DOHH2 (cell line): ENCODE measurements around the gene COX10.

ENCODE experiments used
- H3F3A ChIP-seq: fragments of 200-600 bp; sonication (generic), shearing (Covaris generic); 2 replicates; pipeline ENCODE4 v1.6.0; 2016; ENCODE audit warnings: antibody characterized with exemption, mild to moderate bottlenecking; ENCODE audit not compliant: control insufficient read depth, insufficient read depth
- H3K27ac ChIP-seq: fragments of 200-600 bp; sonication (generic); 2 replicates; pipeline ENCODE4 v1.5.1; 2014; ENCODE audit warnings: low read depth, mild to moderate bottlenecking, low read length, moderate library complexity
- H3K27me3 ChIP-seq: fragments of 200-600 bp; sonication (generic); 2 replicates; pipeline ENCODE4 v1.6.1; 2014; ENCODE audit warnings: mild to moderate bottlenecking, low read length, mixed read lengths; ENCODE audit not compliant: control insufficient read depth
- H3K36me3 ChIP-seq: fragments of 200-600 bp; sonication (generic); 2 replicates; pipeline ENCODE4 v1.6.1; 2014; ENCODE audit warnings: mild to moderate bottlenecking, low read length, moderate library complexity, mixed read lengths; ENCODE audit not compliant: control insufficient read depth
- H3K4me1 ChIP-seq: fragments of 200-600 bp; sonication (generic); 2 replicates; pipeline ENCODE4 v1.6.1; 2014; ENCODE audit warnings: mild to moderate bottlenecking, low read length, mixed read lengths; ENCODE audit not compliant: control insufficient read depth
- H3K4me2 ChIP-seq: fragments of 200-600 bp; sonication (generic); 2 replicates; pipeline ENCODE4 v1.6.0; 2014; ENCODE audit warnings: mild to moderate bottlenecking, low read length, moderate library complexity
- H3K4me3 ChIP-seq: fragments of 200-600 bp; sonication (generic); 2 replicates; pipeline ENCODE4 v1.5.1; 2014; ENCODE audit warnings: mild to moderate bottlenecking, low read length, mixed read lengths
- H3K79me2 ChIP-seq: fragments of 200-600 bp; sonication (generic); 2 replicates; pipeline ENCODE4 v1.6.1; 2014; ENCODE audit warnings: mild to moderate bottlenecking, low read length, mixed read lengths; ENCODE audit not compliant: control insufficient read depth
- H3K9me2 ChIP-seq: fragments of 200-600 bp; sonication (generic); replicated peaks from 2 replicates; pipeline ENCODE4 v1.6.1; 2014; ENCODE audit warnings: mild to moderate bottlenecking, low read length, mixed read lengths; ENCODE audit not compliant: control insufficient read depth
- H3K9me3 ChIP-seq: fragments of 200-600 bp; sonication (generic); 2 replicates; pipeline ENCODE4 v1.6.1; 2014; ENCODE audit warnings: antibody characterized with exemption, low read length, mixed read lengths; ENCODE audit not compliant: control insufficient read depth, insufficient read depth
- H4K20me1 ChIP-seq: fragments of 200-600 bp; sonication (generic); 2 replicates; pipeline ENCODE4 v1.6.0; 2014; ENCODE audit warnings: low read depth, mild to moderate bottlenecking, antibody characterized with exemption, low read length, moderate library complexity; ENCODE audit not compliant: control insufficient read depth, insufficient read depth
- CTCF ChIP-seq: fragments of 200-600 bp; sonication (generic); IDR thresholded peaks from one replicate; pipeline ENCODE4 v1.5.1; 2014; ENCODE audit warnings: antibody characterized with exemption, mild to moderate bottlenecking, low read depth, low read length; ENCODE audit not compliant: poor library complexity, severe bottlenecking
- EZH2phosphoT487 ChIP-seq: fragments of 200-600 bp; sonication (generic); IDR thresholded peaks from 2 replicates; pipeline ENCODE4 v1.6.1; 2017; ENCODE audit warnings: borderline replicate concordance, mild to moderate bottlenecking, antibody characterized with exemption, low read length, moderate library complexity, mixed read lengths

The COX10 gene

DNA sequence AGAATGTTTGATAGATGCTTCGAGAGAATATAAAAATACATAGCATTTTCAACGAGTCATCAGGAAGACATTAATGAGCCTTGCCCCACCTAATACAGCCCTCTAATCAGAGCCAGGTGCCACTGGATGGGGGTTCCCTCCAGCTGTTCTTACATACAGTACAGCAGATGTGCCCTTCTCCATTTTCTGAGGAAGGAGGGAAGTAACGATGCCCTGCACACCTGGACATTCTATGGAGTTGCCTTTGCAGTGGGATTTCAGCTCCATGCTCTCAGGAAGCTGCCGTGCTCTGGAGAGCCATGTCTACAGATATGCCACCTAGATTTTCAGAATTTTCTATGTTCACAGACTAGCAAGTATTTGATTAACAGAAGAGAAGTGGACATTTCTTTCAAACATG lies 131.1 kb downstream of the COX10 start:
- Histone ChIP-seq H3K9me2 (no peaks in the 10 kb centered on the region), H3F3A (no peaks in the 10 kb centered on the region), H3K4me2 (no peak overlapping the region), H3K36me3 (peaks cover 9% of the 10 kb centered on the region), H3K9me3 (no peaks in the 10 kb centered on the region), H3K4me1 (peaks cover 15% of the 10 kb centered on the region), H4K20me1 (peaks cover 10% of the 10 kb centered on the region; the same call in 1 of the 2 replicates), H3K79me2 (no peaks in the 10 kb centered on the region), H3K27ac (no peak overlapping the region), H3K27me3 (no peaks in the 10 kb centered on the region), H3K4me3 (no peak overlapping the region)
- no peak for TF ChIP-seq EZH2phosphoT487

DNA sequence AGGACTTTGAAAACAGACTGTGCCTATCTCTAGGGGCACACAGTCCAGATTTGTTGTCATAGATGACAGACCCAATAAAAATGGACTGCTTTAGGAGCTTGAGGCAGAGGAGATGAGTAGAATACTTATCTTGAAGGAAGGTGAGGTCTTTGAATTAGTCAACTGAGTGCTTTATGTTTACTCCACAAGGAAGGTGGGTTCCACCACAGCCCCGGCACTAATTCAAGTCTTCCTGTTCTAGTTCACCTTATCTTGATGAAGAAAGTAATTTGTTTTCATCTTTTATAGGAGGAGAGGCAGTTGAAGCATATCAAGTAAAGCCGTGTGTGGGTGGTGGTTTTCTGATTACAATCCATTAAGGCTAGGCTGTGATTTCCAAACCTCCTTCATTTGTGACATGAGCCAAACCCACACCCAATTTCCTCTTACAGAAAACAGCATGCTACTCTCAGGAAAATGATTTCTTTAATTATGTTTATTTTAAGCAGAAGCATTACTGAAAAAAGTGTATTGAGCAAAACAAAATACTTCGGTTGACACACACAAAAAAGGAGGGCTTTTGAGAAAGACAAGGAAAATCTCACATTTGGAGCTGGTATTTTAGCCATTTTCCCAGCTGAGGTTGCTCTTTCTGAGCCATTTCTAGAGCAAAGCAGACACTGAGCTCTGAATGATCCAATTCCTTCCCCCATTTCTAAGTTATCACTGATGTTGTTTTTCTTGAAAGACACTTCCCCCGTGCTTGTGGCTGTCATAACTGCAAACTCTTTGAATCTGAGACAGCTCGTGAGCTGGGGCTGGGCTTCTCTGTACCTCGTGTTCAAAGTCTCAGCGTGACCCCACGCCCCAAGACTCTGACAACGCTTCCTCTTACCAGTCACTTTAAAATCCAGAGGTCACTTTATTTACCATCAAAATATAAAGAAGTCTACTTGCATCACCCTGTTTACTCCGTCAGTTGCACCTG lies 132.0 kb downstream of the COX10 start:
- Histone ChIP-seq H3K27ac (no peak overlapping the region), H4K20me1 (peaks cover 10% of the 10 kb centered on the region; the same call in 1 of the 2 replicates), H3K9me3 (no peaks in the 10 kb centered on the region), H3K79me2 (no peaks in the 10 kb centered on the region), H3K4me3 (no peak overlapping the region), H3K4me2 (no peak overlapping the region), H3K36me3 (peaks cover 9% of the 10 kb centered on the region), H3K9me2 (no peaks in the 10 kb centered on the region), H3K27me3 (no peaks in the 10 kb centered on the region), H3F3A (no peaks in the 10 kb centered on the region), H3K4me1 (peaks cover 6% of the 10 kb centered on the region)
- TF ChIP-seq EZH2phosphoT487 (no peak), CTCF (no peak)

GRCh38 chr17:14201988-14202380 lies 132.7 kb downstream of the COX10 start:
- H3K9me3 ChIP-seq: no peaks in the 10 kb centered on the region

More at GRCh38 chr17:14201988-14202380, 132.7 kb downstream of the COX10 start:
- Histone ChIP-seq H3K79me2 (no peaks in the 10 kb centered on the region), H3K27me3 (no peaks in the 10 kb centered on the region), H3K9me2 (no peaks in the 10 kb centered on the region), H3K27ac (no peak overlapping the region), H3K4me2 (no peak overlapping the region), H3F3A (no peaks in the 10 kb centered on the region), H3K4me1 (no peaks in the 10 kb centered on the region; the same call in 1 of the 2 replicates), H3K36me3 (peaks cover 5% of the 10 kb centered on the region), H4K20me1 (peaks cover 8% of the 10 kb centered on the region; the same call in 1 of the 2 replicates), H3K4me3 (no peak overlapping the region)
- TF ChIP-seq EZH2phosphoT487 (no peak), CTCF (no peak)
